GM21737 (cell line): ENCODE measurements around the gene TAS2R10.
"Not testable (repeated sequence)": the region's sequence is repeated elsewhere in the genome, so short reads cannot be mapped to it uniquely, and the experiment has no call there.

Source experiments
- ATAC-seq: cut with Tn5 transposase; IDR thresholded peaks from one replicate; pipeline ENCODE4 v1.9.1; 2021; ENCODE audit warnings: mild to moderate bottlenecking, moderate library complexity; ENCODE audit not compliant: unreplicated experiment

The TAS2R10 gene, protein sequence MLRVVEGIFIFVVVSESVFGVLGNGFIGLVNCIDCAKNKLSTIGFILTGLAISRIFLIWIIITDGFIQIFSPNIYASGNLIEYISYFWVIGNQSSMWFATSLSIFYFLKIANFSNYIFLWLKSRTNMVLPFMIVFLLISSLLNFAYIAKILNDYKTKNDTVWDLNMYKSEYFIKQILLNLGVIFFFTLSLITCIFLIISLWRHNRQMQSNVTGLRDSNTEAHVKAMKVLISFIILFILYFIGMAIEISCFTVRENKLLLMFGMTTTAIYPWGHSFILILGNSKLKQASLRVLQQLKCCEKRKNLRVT

DNA sequence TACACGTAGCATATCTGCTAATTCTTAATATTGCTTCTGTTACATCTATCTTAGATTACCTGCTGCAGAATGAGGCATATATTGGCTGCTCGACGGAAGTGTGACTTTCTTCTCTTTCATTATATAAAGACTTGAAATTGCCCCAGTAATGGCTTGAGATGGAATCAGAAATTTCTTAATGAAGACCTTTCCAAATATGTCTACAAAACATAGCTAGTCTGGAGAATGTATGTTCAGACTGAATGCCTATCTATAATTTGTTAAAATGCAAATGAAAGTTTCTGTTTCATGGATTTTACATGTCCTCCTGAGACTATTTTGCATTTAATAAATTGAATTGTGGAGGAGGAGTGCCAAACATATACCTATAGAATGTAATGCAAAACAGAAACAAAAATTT is at the start of gene TAS2R10:
TAS2R10 (minus strand) TSS at position 101 of the 400 bp plus-strand sequence; CDS start at position 12, 89 bp downstream.
- no peak for ATAC-seq

DNA sequence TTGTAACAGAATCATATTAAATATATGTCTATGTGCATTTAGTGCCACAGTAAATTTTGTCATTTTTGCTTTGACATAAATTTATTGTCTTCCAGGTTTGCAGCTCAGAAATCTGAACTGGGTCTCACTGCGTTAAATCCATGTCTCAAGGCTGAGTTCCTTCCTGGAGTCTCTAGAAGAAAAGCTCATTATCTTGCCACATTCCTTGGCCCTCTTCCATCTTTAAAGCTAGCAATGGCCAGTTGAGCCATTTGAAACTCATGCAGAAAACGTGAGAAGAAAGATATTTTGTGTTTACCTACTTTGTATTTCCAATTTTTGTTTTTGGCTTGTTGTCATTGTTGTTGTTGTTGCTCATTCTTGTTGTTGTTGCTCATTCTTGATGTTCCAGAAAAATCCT is 47.2 kb upstream of the TAS2R10 start:
- no peak for ATAC-seq

DNA sequence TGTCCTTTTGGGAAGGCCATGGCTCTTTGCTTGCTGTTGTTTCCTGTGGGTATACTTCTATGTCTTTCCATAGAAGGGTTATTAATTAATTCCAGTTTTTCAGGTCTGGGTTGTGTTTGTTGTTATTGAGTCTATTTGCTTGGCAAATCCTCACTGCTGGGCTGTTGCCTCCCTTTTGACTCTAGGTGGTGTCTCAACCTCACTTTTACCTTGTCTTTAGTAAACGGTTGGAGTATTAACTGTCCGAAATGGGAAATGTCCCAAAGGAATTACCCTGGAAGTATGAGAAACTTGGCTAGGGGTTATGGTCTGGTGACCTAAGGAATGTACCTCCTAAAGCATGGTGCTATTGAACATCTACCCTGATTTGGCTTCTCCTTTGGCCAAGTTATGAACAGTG is 41.2 kb upstream of the TAS2R10 start:
- no peak for ATAC-seq

- no peak for ATAC-seq
Measured at GRCh38 chr12:10863512-10864218, 37.5 kb upstream of the TAS2R10 start.

GRCh38 chr12:10861366-10861765 is 35.2 kb upstream of the TAS2R10 start:
- ATAC-seq: no peak

DNA sequence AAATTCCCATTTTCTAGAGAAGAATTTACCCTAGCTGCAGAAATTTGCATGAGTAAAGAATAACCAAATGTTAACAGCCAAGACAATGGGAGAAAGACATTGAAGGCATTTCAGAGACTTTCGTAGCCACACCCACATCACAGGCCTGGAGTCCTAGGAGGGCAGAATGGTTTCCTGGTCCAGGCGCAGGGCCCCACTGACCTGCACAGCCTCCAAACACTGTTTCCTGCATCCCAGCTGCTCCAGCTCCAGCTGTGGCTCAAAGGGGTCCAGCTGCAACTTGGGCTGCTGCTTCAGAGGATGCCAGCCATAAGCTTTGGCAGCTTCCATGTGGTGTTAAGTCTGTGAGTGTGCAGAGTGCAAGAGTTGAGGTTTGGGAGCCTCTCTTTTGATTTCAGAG is 29.6 kb upstream of the TAS2R10 start:
- no peak for ATAC-seq

- ATAC-seq: no peak
Measured at GRCh38 chr12:10853776-10854175, 27.6 kb upstream of the TAS2R10 start.

DNA sequence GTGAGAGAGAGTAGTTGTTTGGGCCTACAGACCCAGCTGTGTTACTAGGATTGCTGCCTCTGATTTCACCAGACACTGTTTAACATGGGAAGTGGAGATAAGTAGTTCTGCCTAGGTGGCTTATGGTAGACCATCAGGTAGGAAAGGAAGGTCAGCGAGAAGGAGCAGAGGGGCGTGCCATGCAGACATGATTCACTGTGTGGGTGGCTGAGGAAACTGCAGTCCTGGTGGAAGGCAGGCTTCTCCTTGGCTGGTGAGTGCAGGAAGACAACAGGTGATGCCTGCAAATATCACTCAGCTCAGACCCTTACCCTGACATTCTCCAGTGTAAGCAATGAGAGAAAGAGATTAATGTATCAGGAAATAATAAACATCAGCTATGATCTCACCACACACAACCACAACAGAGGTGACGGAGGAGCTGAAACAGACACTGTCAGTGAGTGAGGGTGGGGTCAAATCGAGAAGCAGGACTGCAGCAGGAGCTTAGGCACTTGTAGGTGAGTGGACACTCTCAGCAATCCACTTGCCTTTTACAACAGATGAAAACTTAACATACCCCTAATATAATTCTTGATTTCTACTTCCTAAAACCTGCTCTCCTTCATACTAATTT is 25.2 kb upstream of the TAS2R10 start:
- no peak for ATAC-seq

GRCh38 chr12:10849425-10849878 is 23.3 kb upstream of the TAS2R10 start, which contains the start of gene PRR4:
PRR4 (minus strand) TSS chr12:10849475; CDS start chr12:10849437, 38 bp downstream.
- no peak for ATAC-seq

DNA sequence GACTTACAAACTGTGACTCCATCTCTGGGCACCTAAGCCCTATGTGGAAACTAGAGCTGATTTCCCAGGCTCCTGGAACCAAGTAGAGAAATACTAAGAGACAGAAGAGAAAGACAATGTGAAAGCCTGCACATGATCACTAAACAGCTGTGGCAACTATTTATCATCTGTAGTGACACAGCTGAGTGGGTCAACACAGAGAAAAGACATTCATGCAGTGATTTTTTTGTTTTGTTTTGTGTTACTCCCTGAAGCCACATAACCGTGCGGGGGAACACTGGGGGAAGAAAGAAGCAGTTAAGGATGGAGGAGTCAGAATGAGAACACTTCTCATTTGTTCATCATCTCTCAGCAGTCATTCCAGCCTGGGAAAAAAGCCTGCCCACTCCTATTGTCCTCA is 21.6 kb upstream of the TAS2R10 start:
- ATAC-seq: no peak

DNA sequence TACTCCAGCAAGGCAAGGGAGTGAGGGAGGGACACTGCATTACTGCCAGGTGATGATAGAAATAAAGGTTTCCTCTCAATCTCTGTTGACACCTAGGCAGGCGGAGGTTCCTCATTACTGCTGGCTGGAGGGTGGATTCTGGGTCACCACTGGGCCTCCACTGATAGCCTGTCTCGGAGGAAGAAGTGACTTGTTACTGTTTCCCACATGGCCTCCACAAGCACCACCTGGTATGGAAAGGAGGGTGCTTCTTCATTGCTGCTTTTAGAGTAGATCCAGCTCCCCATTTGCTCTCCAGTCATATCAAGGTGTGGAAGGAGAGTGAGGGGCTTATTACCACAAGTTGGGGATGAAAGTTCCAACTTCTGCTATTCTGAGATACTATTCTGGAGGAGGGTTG is 16.7 kb upstream of the TAS2R10 start:
- no peak for ATAC-seq

- ATAC-seq: no peak
Measured at GRCh38 chr12:10838461-10838860, 12.3 kb upstream of the TAS2R10 start.

DNA sequence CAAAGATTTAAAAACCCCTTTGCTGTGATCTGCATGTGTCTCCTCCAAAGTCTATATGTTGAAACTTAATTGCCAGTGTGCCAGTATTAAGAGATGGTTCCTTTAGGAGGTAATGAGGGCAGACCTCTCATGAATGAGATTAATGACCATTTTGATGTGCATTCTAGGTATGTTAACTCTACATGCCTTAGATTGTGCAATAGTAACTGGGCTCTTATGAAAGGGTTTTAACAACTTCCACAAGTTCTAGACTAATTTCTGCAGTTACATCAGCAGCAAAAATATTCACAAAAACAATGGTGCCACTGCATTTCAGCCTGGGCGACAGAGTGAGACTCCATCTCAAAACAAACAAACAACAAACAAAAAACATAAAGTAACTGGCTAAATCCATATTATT is 3.8 kb upstream of the TAS2R10 start:
- ATAC-seq: no peak

DNA sequence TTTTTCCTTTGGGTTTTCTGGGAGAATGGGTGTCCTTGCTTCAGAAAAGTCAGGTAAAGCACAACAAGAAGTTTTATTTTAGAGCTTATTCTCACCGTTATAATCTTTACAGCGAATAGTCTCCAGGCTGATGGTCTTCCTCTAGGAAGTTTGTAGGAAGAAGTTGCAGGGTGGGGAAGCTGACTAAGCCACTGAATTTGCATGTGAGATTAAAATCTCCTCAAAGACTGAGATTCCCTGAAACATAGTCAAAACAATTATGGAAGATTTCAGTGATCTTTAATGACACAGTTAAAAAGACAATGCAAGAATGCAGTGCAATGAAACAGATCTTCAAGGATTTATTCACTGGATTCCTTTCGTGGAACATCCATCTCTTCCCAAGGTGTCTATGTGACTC is 1.2 kb downstream of the TAS2R10 start:
- ATAC-seq: no peak

DNA sequence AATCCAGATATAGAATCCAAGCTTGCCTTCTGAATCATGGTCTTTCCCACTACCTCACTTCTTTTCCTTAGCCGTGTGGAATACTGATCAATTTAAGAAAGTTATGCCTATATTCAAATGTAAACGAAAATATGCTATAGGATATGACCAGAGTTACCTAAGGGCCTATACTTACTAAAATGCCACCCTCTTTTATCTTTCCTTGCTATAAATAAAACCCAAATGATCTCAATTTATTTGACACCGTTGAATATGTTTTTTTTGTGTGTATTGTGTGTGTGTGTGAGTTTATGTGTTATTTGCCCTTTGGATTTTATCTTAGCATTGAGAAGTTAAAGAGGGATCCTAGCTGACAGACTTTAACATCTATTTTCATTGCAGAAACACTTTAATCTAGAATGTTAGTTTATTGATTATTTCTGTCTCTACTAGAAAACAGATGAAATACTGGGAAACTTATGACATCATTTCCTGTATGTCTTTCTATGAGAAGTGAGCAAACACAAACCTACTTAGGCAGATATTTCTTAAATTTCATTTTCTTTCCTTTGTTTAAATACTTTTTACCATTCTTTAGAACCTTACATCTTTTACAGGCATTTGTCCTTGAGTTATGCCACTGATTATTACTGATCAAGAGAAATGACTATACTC is 14.1 kb downstream of the TAS2R10 start:
- no peak for ATAC-seq

- no peak for ATAC-seq
Measured at GRCh38 chr12:10810068-10810467, 16.1 kb downstream of the TAS2R10 start, which contains the start of gene TAS2R9. TAS2R9 (minus strand) TSS chr12:10810168; CDS start chr12:10810075, 93 bp downstream.

DNA sequence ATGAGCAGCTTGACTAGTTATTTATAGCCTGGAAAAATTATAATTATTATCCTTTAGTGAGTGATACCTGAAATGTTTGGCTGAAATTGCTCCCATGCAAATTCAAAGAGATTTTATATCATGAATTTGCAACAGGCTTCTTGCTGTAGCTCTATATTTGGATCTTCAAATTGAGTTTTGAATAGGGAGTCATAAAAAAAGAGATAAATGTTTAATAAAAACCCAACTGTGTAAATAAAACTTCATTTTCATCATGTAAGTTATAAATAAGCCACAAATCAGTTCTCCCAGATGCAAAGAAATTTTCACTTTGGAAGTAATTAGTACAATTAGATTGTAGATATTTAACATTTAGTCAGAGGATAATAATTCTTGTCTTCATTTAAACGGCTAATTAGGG is 19.0 kb downstream of the TAS2R10 start, which contains the start of gene TAS2R8:
TAS2R8 (minus strand) TSS at position 101 of the 400 bp plus-strand sequence. CDS start 306 bp downstream, outside the sequence.
- ATAC-seq: no peak

GRCh38 chr12:10802587-10802986 is 23.6 kb downstream of the TAS2R10 start, which contains the start of gene TAS2R7:
TAS2R7 (minus strand) TSS chr12:10802627; CDS start chr12:10802570, 57 bp downstream.
- ATAC-seq: no peak

GRCh38 chr12:10801741-10802140 is 24.4 kb downstream of the TAS2R10 start:
- no peak for ATAC-seq

DNA sequence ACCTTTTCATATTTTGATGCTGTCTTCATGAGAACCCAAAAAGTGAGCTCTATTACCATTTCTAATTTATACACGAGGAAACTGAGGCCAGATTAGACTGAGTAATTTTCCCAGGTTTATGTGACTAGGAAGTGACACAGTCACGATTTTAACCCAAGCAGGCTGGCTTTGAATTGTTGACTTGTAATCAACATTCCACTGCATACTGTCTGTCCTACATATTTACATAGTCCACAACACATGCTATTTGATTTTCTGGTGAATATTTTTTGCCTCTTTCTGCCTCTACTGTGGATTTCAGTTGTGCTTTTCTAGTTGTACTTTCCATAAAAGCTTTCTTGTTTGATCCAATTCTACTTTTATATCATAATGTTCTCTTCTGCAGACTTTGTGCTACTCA is 31.9 kb downstream of the TAS2R10 start:
- no peak for ATAC-seq

DNA sequence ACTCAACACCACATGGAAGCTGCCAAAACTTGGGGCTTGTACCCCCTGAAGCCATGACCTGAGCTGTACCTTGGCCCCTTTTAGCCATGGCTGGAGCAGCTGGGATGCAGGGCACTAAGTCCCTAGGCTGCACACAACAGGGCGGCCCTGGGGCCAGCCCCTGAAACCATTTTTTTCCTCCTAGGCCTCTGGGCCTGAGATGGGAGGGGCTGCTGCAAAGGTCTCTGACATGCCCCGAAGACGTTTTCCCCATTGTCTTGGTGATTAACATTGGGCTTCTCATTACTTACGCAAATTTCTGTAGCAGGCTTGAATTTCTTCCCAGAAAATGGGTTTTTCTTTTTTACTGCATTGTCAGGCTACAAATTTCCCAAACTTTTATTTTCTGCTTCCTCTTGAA is 34.4 kb downstream of the TAS2R10 start:
- not testable (repeated sequence) for ATAC-seq
